ENCODE results near the gene SLC20A1.
"Not testable (repeated sequence)": the region's sequence is repeated elsewhere in the genome, so short reads cannot be mapped to it uniquely, and the experiment has no call there.

SLC20A1 gene

DNA sequence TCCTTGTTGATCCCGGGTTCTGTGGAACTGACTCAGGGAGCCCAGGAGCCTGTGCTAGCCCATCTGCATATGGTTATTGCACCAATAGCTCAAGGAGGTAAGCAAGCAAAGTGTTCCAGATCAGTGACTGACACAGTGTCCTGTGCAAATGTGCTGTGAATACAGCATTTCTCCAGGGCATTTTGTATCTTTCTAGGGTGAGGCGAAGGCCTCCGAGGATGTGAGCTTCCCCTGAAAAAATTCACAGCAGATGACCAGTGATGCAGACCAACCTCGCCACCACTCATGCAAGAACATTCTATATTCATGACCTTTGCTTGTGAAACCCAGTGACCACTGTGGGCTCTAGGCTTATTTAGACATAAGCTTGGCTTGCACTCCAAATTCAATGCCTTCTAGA is 59.8 kb downstream of the SLC20A1 start:
- H3K9me3 ChIP-seq (ENCODE audit: control insufficient read depth, low read length): no peaks in the 10 kb centered on the region
- WGBS, 2 experiments: 92 to 97% methylated on average over 4 of the region's 4 CpGs

DNA sequence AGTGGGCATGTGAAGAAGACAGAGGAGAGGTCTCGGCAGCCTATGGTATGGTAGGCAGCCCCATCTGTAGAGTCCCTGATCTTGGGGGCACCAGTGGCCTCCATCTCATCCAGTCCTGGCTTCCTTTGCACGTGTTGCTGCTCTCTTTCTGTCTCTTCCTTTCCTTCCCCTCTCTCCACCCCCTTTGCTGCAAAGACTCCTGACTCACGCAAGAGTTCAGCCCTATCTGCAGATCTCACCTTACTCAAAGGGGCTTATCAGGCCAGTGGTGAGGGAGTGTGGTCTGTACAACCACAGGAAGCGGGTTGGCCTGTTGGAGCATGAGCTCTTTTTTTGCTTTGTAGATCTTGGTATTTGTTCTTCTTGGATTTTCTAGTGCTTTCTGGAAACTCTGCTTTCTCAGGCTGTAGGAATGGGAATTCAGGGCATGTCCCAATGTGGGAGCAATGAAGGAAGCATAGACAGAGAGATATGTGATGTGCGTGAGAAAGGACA is 60.5 kb downstream of the SLC20A1 start:
- no peak overlapping the region for H3K27ac ChIP-seq (ENCODE audit: insufficient read depth, low read depth, low read length, poor library complexity, severe bottlenecking)
- H3K4me3 ChIP-seq (ENCODE audit: insufficient read depth, low read depth, low read length): no peak overlapping the region
- H3K9me3 ChIP-seq (ENCODE audit: control insufficient read depth, low read length): no peaks in the 10 kb centered on the region
- no peaks in the 10 kb centered on the region for H3K36me3 ChIP-seq (ENCODE audit: control insufficient read depth, insufficient read depth, low read length)
- H3K4me1 ChIP-seq (ENCODE audit: control insufficient read depth, insufficient read depth, low read length): no peaks in the 10 kb centered on the region
- no peaks in the 10 kb centered on the region for H3K27me3 ChIP-seq (ENCODE audit: control insufficient read depth, insufficient read depth, low read length, poor library complexity, severe bottlenecking)
- WGBS, 2 experiments: 76 to 83% methylated on average over 4 to 5 of the region's 5 CpGs

More for the DNA sequence above, 59.8 kb downstream of the SLC20A1 start:
- H3K4me1 ChIP-seq (ENCODE audit: control insufficient read depth, insufficient read depth, low read length): no peaks in the 10 kb centered on the region
- no peaks in the 10 kb centered on the region for H3K27me3 ChIP-seq (ENCODE audit: control insufficient read depth, insufficient read depth, low read length, poor library complexity, severe bottlenecking)
- H3K4me3 ChIP-seq (ENCODE audit: insufficient read depth, low read depth, low read length): no peak overlapping the region
- no peak overlapping the region for H3K27ac ChIP-seq (ENCODE audit: insufficient read depth, low read depth, low read length, poor library complexity, severe bottlenecking)
- no peaks in the 10 kb centered on the region for H3K36me3 ChIP-seq (ENCODE audit: control insufficient read depth, insufficient read depth, low read length)

- H3K4me1 ChIP-seq (ENCODE audit: control insufficient read depth, insufficient read depth, low read length); H3K27ac ChIP-seq (ENCODE audit: insufficient read depth, low read depth, low read length, poor library complexity, severe bottlenecking); H3K9me3 ChIP-seq (ENCODE audit: control insufficient read depth, low read length); H3K4me3 ChIP-seq (ENCODE audit: insufficient read depth, low read depth, low read length); H3K36me3 ChIP-seq (ENCODE audit: control insufficient read depth, insufficient read depth, low read length); H3K27me3 ChIP-seq (ENCODE audit: control insufficient read depth, insufficient read depth, low read length, poor library complexity, severe bottlenecking): not testable (repeated sequence)
- WGBS, 2 experiments: 91 to 96% methylated on average over 9 of the region's 9 CpGs
Observed at GRCh38 chr2:112706947-112707346, 61.2 kb downstream of the SLC20A1 start.

- Histone ChIP-seq H3K36me3 (ENCODE audit: control insufficient read depth, insufficient read depth, low read length) (no peaks in the 10 kb centered on the region), H3K4me1 (ENCODE audit: control insufficient read depth, insufficient read depth, low read length) (no peaks in the 10 kb centered on the region), H3K4me3 (ENCODE audit: insufficient read depth, low read depth, low read length) (no peak overlapping the region), H3K9me3 (ENCODE audit: control insufficient read depth, low read length) (no peaks in the 10 kb centered on the region), H3K27me3 (ENCODE audit: control insufficient read depth, insufficient read depth, low read length, poor library complexity, severe bottlenecking) (no peaks in the 10 kb centered on the region), H3K27ac (ENCODE audit: insufficient read depth, low read depth, low read length, poor library complexity, severe bottlenecking) (no peak overlapping the region)
- WGBS, 2 experiments: 75 to 78% methylated on average over 10 of the region's 10 CpGs
Observed at GRCh38 chr2:112708968-112709367, 63.2 kb downstream of the SLC20A1 start.

- Histone ChIP-seq H3K27ac (ENCODE audit: insufficient read depth, low read depth, low read length, poor library complexity, severe bottlenecking) (no peak overlapping the region), H3K27me3 (ENCODE audit: control insufficient read depth, insufficient read depth, low read length, poor library complexity, severe bottlenecking) (no peaks in the 10 kb centered on the region), H3K4me3 (ENCODE audit: insufficient read depth, low read depth, low read length) (no peak overlapping the region), H3K4me1 (ENCODE audit: control insufficient read depth, insufficient read depth, low read length) (no peaks in the 10 kb centered on the region), H3K36me3 (ENCODE audit: control insufficient read depth, insufficient read depth, low read length) (no peaks in the 10 kb centered on the region), H3K9me3 (ENCODE audit: control insufficient read depth, low read length) (no peaks in the 10 kb centered on the region)
- WGBS, 2 experiments: 91 to 95% methylated on average over 6 of the region's 6 CpGs
Observed at GRCh38 chr2:112709703-112710102, 64.0 kb downstream of the SLC20A1 start.

GRCh38 chr2:112710956-112711750 is 65.4 kb downstream of the SLC20A1 start:
- no peak overlapping the region for H3K4me3 ChIP-seq (ENCODE audit: insufficient read depth, low read depth, low read length)
- WGBS, 2 experiments: 90 to 91% methylated on average over 8 to 9 of the region's 9 CpGs
- no peaks in the 10 kb centered on the region for H3K36me3 ChIP-seq (ENCODE audit: control insufficient read depth, insufficient read depth, low read length)
- H3K27me3 ChIP-seq (ENCODE audit: control insufficient read depth, insufficient read depth, low read length, poor library complexity, severe bottlenecking): no peaks in the 10 kb centered on the region
- no peaks in the 10 kb centered on the region for H3K4me1 ChIP-seq (ENCODE audit: control insufficient read depth, insufficient read depth, low read length)
- no peak overlapping the region for H3K27ac ChIP-seq (ENCODE audit: insufficient read depth, low read depth, low read length, poor library complexity, severe bottlenecking)
- H3K9me3 ChIP-seq (ENCODE audit: control insufficient read depth, low read length): no peaks in the 10 kb centered on the region

- no peaks in the 10 kb centered on the region for H3K27me3 ChIP-seq (ENCODE audit: control insufficient read depth, insufficient read depth, low read length, poor library complexity, severe bottlenecking)
Observed at GRCh38 chr2:112712465-112712864, 66.7 kb downstream of the SLC20A1 start.

GRCh38 chr2:112712903-112713584 is 67.3 kb downstream of the SLC20A1 start:
- no peak overlapping the region for H3K27ac ChIP-seq (ENCODE audit: insufficient read depth, low read depth, low read length, poor library complexity, severe bottlenecking)
- no peaks in the 10 kb centered on the region for H3K27me3 ChIP-seq (ENCODE audit: control insufficient read depth, insufficient read depth, low read length, poor library complexity, severe bottlenecking)
- no peaks in the 10 kb centered on the region for H3K9me3 ChIP-seq (ENCODE audit: control insufficient read depth, low read length)
- H3K4me3 ChIP-seq (ENCODE audit: insufficient read depth, low read depth, low read length): no peak overlapping the region
- H3K4me1 ChIP-seq (ENCODE audit: control insufficient read depth, insufficient read depth, low read length): no peaks in the 10 kb centered on the region
- no peaks in the 10 kb centered on the region for H3K36me3 ChIP-seq (ENCODE audit: control insufficient read depth, insufficient read depth, low read length)
- WGBS, 2 experiments: 88 to 91% methylated on average over 17 of the region's 17 CpGs

More at GRCh38 chr2:112712465-112712864, 66.7 kb downstream of the SLC20A1 start:
- 91 to 92% methylated on average over 3 of the region's 3 CpGs for WGBS, 2 experiments
- Histone ChIP-seq H3K9me3 (ENCODE audit: control insufficient read depth, low read length) (no peaks in the 10 kb centered on the region), H3K4me1 (ENCODE audit: control insufficient read depth, insufficient read depth, low read length) (no peaks in the 10 kb centered on the region), H3K36me3 (ENCODE audit: control insufficient read depth, insufficient read depth, low read length) (no peaks in the 10 kb centered on the region), H3K27ac (ENCODE audit: insufficient read depth, low read depth, low read length, poor library complexity, severe bottlenecking) (no peak overlapping the region), H3K4me3 (ENCODE audit: insufficient read depth, low read depth, low read length) (no peak overlapping the region)
